Right lung (tissue), 5 donors: ENCODE results near the gene PERCC1. TPM values are rescaled to one million over a fixed set of nuclear protein-coding genes. Genes with fewer than 3 reads are reported as not detected.
"Not testable (repeated sequence)": the region's sequence is repeated elsewhere in the genome, so short reads cannot be mapped to it uniquely, and the experiment has no call there.

Source experiments
- DNase-seq, 2 donors: peaks; one replicate each; pipeline ENCODE4 v3.0.0-alpha.2; 2013
- polyA plus RNA-seq, 5 donors: library from polyadenylated mRNA; unstranded; fragments of 120-200 nt; gene quantifications; one replicate each; pipeline versions ENCODE4 v1.2.1 to v1.2.3, GENCODE V29; 2013; ENCODE audit warnings: inconsistent platforms in 1 of 5, low replicate concordance in 1 of 5; ENCODE audit not compliant: insufficient read length in 5 of 5, insufficient read depth in 1 of 5

Gene PERCC1
- polyA plus RNA-seq, 5 donors: 0.81 to 3.6 (median 3.2) TPM

DNA sequence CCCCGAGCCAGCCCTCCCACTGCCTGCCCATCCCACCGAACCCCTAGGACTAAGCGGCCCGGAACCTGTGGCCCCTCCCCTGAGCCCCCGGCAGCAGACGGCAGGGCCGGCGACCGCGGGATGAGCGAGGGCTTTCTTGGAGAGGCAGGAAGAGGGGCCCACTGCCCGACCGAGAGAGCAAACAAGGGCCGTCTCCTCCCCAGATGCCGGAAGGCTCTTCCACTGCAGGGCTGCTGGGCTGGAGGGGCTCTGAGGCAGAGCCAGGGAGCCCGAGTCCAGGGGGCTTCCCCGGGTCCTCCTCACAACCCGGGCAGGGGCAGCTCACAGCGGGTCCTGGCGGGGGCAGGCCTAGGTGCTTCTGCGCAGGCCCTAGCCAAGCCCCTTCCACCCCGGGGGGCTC, 2.9 kb downstream of the PERCC1 start:
- no peak for DNase-seq

DNA sequence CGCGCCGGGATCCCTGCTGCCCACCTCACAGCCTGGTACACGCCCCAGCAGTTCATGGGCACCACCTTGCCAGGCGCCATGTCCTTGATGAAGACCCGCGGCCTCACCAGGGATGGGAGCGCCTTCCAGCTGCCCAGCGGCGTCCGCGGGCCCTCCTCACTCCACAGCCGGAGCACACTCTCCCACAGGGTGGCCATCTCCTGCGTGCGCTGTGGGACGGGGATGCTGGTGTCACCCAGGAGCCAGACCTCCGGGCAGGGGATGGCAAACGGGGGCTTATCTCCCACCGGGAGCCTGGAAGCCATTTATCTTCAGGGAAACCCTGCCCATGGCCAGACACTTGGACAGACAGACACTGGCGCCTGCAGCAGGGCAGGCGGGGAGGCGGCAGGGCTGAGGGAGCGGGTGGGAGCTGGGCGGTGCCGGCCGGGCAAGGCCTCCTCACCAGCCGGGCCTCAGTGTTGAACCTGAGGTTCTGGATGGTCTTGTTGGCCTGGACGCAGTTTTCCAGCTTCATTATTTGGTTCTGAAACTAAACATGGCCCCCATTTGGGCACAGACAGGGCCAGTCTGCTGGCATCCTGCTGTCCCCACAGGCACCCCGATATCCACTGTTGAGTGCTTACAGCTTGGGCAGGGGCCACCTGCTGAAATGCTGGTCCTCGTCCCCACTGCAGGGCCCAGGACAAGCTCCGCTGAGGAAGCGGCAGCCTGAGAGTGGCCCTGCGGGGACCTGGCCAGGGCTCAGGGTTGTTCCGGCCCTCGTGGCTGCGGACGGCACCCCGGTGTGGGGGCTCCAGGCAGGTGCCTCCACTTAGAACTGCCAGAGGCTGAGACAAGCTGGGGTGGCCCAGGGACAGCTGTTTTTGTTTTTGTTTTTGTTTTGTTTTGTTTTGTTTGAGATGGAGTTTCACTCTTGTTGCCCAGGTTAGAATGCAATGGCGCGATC, 4.0 kb downstream of the PERCC1 start:
- no peak for DNase-seq

DNA sequence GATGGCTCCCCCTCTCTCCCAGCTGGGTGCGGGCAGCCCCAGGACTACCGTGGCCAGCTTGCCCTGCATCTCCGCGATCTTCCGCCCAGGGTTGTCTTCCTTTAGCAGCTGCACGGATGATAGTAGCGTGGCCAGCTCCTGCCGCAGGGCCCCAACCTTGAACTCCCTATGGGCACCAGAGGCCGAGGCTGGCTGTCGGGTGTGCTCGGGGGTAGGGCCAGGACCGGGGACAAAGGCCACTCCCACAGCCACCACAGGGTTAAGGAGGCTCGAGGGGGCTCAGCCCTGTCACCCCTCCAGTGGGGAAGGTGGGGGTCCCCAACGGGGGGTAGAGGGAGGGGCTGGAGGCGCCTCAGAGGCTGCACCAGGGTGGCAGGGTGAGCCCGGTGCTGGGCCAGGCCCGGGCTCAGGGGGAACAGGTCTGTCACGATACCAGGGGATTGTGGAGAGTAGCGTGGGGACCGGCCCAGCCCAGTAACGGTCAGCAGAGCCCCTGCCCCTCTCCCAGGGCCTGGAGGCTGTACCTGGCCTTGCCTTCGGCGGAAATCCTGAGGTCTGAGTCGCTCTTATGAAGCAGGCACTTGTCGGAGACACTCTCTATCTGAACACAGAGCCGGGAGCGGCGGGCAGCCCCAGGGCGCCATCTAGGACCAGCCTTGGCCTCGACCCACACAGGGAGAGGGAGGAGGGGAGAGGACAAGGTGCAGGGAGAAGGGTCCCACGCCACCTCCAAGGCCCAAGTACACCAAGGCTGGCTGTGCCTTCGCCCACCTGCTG, 5.2 kb downstream of the PERCC1 start:
- DNase-seq: no peak

DNA sequence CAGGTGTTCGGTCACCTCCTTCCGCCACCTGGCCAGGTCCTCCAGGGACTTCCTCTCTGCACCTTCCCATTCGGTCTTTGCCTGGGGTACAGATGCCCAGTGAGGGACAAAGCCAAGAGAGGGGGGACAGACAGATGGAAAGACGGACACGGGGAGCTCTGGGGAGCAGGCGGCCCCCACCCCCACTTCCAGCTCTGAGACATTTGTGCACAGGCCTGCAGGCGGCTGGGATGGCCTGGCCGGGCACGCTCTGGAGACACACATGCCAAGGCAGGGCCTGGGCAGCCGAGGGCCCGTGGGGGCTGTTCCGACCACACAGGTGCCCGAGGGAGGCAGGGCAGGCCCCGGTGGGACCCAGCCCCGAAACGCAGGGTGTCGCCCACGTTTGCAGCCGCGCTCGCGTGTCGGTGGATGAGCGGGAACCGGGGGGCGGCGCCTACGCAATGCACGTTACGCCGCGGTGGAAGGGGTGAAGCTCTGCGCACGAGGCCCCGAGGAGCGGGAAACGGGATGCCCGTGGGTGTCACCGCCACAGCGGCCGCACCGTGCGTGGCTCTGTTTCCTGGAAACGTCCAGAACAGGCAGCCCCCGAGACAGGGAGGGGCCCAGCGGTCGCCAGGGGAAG, 6.0 kb downstream of the PERCC1 start:
- no peak for DNase-seq

DNA sequence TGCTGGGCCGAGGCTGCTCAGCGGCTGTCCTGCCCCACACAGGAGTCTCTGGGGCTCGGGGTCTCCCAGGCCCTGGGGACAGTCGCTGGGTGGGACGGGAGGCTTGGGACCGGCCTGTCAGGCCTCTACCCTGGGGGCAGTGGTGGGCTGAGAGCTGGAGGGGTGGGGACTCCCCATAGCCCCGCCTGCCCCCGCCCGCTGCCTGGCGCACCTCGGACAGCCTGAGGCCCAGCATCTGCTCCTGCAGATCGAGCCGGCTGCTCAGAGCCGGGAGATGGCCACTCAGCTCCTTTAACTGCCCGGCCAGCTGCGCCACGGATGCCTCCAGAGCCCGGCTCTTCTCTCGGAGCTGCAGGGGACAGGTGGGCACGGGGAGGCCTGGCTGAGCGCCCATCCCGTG, 6.7 kb downstream of the PERCC1 start:
- no peak for DNase-seq

DNA sequence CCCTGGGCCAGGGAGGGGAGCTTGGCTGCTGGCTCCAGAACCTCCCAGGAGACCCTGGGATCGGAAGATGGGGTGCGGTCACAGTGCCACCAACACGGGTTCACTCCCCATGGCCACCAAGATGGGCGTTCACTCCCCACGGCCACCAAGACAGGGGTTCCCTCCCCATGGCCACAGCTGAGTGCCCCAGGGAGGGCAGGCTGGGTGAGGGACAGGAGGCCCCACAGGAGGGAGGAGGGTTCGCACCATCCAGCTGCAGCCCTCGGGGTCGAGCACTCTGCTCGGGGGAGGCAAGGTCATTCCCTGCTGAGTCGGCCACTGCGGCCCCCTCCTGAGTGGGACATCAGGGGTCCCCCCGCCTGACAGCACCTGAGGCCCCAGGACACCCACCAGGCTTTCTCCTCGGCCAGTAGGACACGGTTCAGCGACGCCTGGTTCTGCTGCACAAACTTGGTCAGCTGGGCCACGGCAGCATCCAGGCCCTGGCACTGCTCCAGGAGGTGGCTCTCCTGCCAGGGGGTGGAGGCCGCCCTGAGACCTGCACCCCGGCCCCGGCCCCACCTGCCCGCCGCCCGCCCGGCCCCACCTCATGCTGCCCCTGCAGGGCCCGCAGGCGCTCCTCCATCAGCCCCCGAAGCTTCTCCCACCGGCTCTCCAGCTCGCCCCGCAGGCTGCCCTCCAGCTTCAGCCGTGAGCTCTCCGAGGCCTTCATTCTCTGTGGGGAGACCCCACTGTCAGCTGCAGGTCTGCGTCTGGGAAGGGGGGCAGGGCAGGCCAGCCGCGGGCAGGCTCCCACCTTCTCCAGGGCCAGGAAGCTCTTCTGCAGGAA, 7.6 kb downstream of the PERCC1 start:
- DNase-seq: no peak

DNA sequence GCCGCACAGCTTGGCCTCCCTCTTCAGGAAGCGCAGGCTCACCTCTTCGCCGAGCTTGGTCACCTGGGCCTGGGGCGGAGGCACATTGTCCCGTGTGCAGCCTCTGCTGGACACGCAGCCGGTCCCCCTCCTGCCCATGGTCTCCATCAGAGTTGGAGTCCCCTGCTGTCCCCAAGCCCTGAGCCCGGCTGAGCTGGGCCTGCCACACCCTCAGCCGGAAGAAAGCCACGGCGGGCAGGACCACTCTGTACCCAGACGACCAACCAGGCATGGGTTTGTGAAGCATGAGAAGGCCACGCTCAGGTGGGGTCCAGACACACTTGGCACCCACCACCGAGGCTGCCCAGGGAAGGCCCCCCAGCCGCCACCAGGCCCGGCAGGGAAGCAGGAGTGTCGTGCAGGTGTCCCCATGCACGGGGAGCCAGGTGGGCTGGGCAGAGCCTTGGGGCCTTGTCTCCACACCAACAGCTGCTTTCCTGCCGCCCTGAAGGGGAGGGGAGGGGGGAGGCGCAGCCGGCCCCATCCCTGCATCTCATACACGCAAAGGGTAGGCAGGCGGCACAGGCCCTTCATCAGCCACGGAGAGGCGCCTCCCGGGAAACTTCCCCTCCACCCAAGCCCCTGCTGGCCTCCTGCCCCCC, 8.3 kb downstream of the PERCC1 start:
- no peak for DNase-seq

DNA sequence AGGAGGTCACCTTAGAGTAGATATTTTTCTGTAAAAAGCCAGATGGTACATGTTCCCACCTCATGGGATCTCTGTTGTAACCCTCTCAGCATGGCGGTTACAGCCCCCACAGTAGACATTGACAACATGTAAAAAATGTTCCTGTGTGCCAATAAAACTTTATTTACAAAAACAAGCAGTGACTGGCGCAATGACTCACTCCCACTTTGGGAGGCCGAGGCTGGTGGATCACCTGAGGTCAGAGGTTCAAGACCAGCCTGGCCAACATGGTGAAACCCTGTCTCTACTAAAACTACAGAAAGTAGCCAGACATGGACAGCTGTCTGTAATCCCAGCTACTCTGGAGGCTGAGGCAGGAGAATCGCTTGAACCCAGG, 8.8 kb downstream of the PERCC1 start:
- not testable (repeated sequence) for DNase-seq

DNA sequence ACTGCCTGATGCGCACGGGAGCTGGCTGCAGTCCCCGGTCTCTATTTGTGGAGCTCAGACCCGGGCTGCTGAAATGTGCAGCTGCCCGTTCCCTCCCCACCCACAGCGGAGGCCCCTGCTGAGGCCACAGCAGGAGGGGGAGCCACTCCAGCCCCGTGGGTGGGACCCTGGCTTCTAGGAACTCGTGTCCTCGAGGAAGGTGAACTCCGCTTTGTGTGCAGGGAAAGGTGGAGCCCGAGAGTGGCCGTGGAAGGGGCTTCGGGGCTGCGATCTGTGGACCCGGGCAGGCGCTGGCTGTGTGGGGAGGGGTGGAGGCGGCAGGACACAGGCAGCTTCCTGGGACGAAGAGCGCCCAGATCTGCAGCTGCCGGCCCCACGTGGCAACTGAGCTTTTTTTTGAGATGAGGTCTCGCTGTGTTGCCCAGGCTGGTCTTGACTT, 10.5 kb downstream of the PERCC1 start:
- DNase-seq: no peak

DNA sequence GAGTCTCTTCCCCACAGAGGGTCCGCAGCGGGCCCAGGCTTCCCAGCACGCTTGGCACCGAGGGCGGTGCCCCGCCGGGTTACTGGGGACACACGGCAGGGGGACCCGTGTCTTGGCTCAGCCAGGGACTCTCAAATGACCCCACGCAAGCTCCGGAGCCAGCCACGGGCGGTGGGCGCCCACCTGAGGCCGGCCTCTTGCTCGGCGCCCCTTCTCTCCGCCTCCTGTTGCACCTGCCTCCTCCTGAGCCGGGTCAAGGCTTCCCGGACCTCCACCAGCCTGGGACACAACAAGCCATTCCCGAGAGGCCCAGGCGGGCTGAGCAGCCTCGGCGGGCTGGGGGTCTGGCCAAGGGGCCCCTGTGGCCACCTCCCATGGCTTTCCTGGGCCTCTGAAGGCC, 11.8 kb downstream of the PERCC1 start:
- no peak for DNase-seq

DNA sequence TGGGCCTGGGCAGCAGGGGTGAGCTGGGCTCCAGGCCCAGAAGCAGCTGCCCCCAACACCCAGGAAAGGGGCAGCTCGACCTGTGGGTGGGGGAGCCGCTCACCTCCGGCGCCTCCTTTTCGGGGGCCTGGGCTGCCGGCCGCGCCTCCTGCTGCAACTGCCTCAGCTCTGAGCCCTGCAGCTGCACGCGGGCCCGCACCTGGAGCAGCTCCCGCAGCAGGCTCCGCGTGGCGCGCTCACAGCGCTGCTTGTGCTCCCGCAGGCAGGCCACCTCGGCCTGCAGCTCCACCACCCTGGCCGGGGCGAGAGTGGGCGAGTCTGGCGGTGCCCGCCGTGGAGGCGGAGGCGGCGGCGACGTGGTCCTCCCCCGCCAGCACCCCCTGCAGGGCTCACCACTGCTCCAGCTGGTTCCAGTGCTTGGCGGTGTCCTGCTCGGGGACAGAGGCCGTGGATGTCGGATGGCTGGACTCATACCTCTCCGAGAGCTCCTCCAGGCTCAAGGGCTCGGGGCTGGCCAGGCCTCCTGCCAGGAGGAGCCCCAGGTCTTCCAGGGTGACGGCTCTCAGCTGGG, 12.6 kb downstream of the PERCC1 start:
- DNase-seq: no peak

DNA sequence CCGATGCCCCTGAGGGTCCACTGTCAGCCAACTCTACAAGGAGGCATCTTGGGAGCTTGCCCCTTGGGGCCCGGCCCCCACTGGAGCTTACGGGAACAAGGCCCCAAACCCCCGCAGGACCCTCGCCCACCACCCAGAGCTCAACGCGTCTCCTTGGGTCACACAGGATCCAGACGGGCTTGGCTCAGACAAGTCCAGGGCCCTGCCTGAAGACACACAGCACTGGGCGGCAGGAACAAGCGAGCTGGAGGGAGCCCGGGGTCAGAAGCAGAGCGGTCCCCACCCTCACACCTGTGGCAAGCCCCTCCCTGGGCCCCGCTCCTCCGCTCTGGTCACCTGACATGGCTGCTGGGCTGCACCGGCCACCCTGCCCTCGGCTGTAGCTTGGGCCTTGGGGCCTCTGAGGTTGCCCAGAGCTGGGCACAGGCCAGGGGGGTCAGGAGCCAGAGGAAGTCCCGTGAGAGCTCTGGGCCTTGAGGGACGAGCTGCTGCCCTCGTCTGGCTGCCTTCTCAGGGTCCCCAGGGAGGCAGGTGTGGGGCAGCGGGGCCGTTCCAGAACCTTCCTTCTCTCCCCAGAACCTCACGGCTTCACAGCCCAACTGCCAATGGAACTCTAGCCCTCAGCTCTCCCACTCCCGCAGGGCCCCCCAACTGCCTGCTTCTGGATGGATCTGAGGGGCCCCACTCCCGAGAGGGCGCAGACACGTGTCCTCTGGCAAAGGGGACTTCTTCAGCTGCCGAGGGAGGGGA, 13.3 kb downstream of the PERCC1 start, which contains the start of gene CCDC154:
Gene CCDC154 (minus strand): TSS at position 577 of the 750 bp plus-strand sequence. CDS start 234 bp downstream, at position 343.
- DNase-seq: no peak

DNA sequence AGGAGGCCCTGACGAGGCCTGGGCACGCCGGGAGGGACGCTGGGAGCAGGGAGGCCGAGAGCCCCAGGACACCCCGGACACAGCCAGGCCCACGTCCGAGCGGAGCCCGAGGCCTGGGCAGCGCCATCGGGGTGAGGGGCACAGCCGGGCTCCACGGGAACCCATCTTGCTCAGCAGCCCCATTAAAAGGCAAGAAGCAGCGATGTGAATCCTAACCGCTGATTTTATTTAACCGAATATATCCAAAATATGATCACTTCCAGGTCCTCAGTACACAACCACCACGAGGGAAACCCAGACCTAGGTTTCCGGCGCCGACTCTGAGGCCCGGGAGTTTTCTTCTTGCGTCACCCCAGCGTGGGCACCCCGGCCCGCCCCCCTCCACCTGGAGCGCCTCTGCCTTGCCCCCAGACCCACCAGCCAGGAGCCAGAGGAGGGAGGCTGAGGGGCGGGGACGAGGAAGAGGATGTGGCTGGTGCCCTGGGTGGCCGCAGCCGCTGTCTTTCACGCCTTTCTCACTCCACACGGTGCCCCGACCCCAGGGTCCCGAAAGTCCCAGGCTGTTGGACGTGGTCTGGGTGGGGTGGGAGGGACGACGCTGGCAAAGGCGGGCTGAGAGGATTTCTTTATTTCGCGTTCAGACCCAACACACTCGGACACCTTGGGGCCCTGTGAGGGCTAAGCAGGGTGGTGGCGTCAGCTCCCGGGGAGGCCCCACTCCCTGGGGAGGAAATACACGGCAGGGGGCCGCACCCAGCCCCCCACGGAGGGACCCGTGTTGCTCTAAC, 14.0 kb downstream of the PERCC1 start:
- DNase-seq: no peak

DNA sequence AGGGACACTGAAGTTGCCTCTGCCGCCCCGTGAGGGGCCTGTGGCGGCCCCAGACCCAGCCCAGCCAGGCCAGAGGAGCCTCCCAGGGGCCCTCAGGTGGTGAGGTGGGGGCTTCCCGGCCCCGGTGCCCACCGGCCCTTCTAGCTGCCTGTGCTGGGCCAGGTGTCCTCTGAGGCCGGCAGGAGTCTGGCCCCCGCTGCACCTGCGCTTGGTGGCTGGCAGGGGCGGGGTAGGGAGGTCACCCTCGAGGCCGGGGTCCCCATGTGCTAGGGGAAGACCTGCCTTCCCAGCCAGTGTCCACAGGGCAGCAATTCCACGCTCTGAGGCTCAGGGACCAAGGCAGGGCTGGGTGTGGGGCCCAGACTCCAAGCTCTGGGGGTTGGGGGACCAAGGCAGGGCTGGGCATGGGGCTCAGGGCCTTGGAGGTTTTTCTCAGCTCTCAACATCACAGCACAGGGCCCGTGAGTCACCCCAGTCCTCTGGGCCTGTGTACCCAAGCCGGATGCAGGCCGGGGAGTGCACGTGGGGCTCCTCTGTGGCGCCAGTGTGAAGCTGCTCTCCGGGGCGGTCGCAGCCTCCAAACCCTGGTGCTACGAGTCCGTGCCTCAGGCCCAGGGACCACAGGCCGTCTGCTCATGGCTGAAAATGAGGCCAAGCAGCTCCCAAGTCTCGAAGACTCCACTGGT, 14.8 kb downstream of the PERCC1 start:
- DNase-seq: no peak

DNA sequence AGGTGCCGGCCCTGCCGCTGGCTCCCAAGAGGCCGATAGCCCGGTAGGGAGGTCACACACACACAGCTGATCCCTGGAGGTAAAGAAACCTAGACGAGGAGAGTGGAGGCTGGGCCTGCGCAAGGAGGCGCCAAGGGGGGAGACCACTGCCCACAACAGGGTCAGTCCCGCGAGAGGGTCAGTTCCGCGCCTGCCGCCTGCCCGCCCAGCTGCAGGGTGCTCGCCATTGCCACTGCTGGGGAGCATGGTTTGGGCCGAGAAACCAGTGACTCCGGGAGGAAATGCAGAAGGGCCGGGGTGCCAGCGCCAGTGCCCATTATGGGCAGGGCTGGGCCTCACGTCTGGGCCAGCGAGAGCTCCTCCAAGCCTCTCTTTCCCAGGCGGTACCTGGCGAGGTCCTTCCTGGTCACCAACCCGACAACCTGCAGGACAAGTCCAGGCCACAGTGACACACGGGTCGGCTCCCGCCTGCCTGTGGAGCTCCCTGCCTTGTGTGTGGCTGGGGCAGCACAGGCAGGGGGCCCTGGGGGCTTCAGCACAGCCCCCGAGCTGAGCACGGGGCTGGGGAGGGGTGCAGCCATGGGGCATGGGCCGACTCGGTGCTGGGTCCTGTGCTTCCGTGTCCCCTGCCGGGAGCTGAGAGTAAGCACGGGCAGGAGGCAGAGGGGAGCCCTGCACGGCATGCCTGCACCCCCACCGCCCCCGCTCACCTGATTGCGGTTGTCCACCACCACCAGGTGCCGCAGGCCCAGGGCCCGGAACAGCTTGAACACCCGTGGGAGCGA, 15.6 kb downstream of the PERCC1 start:
- DNase-seq: no peak

DNA sequence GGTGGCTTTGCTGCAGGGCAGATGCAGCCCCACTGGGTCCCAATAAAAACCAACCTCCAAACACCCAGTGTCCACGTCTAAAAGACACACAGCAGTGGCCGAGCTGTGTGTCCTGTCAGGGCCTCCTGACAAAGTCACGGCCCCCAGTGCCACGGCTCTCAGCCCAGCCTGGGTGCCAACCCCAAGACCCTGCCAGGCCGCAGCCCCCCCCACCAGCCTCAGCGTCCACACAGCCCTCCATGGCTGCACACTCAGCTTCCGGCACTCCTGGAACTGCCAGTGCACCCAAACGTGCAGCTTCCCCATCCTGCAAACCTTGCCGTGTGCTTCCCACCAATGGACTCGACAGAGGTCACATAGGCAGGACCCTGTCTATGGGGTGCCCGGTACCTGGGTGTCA, 17.1 kb downstream of the PERCC1 start:
- DNase-seq: no peak

DNA sequence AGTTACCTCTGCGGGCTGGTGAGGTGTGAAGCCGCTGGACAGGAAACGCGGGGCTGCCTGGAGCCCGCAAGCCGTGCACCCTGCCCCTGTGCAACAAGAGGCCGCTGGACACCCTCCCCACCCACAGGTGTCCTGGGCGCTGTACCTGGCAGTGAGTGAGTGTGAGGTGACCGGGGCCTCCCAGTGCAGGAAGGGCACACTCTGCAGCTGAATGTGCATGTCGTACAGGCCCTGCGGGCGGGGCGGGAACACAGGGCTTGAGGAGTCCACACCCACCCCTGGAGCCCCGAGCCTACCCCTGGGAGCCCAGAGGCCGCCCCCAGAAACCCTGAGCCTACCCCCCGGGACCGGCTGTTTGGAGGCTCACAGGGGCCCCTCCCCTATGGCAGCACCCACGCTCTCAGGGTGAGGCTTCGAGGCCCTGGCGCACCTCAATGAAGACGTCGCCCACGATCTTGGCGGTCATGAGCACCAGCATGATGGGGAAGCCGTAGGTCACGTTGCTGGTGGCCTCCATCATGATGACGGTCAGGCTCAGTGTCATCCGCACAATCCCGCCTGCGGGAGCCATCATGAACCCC, 17.7 kb downstream of the PERCC1 start:
- no peak for DNase-seq
